GM21576 (cell line): ENCODE results near the gene MUC22.
"Not testable (repeated sequence)": the region's sequence is repeated elsewhere in the genome, so short reads cannot be mapped to it uniquely, and the experiment has no call there.

Experiments used
- ATAC-seq: cut with Tn5 transposase; IDR thresholded peaks from one replicate; pipeline ENCODE4 v1.9.1; 2021; ENCODE audit warnings: mild to moderate bottlenecking, moderate library complexity; ENCODE audit not compliant: unreplicated experiment

MUC22 gene

GRCh38 chr6:30997301-30997700 is 13.0 kb upstream of the MUC22 start:
- ATAC-seq = no peak

GRCh38 chr6:30998785-30999184 is 11.5 kb upstream of the MUC22 start:
- no peak for ATAC-seq

- ATAC-seq = not testable (repeated sequence)
Observed at GRCh38 chr6:31000067-31000860, 10.0 kb upstream of the MUC22 start.

- no peak for ATAC-seq
Observed at GRCh38 chr6:31001281-31001888, 8.9 kb upstream of the MUC22 start.

GRCh38 chr6:31002471-31002870 is 7.8 kb upstream of the MUC22 start:
- no peak for ATAC-seq

- no peak for ATAC-seq
Observed at GRCh38 chr6:31004794-31005193, 5.5 kb upstream of the MUC22 start.

GRCh38 chr6:31005249-31006020 is 4.8 kb upstream of the MUC22 start:
- no peak for ATAC-seq

GRCh38 chr6:31007694-31008093 is 2.6 kb upstream of the MUC22 start:
- no peak for ATAC-seq

GRCh38 chr6:31008165-31008564 is 2.1 kb upstream of the MUC22 start:
- ATAC-seq = no peak

GRCh38 chr6:31009731-31010130 is 543 bp upstream of the MUC22 start:
- ATAC-seq = no peak

GRCh38 chr6:31011153-31011552 is 879 bp downstream of the MUC22 start:
- ATAC-seq = no peak

GRCh38 chr6:31016659-31017299 is 6.5 kb downstream of the MUC22 start:
- ATAC-seq = no peak

- not testable (repeated sequence) for ATAC-seq
Observed at GRCh38 chr6:31017436-31017835, 7.2 kb downstream of the MUC22 start.

GRCh38 chr6:31020057-31020456 is 9.8 kb downstream of the MUC22 start:
- ATAC-seq = no peak

GRCh38 chr6:31020631-31021255 is 10.5 kb downstream of the MUC22 start:
- not testable (repeated sequence) for ATAC-seq

- not testable (repeated sequence) for ATAC-seq
Observed at GRCh38 chr6:31021705-31022531, 11.6 kb downstream of the MUC22 start.

- no peak for ATAC-seq
Observed at GRCh38 chr6:31025595-31025994, 15.3 kb downstream of the MUC22 start.

GRCh38 chr6:31031095-31031494 is 20.8 kb downstream of the MUC22 start:
- no peak for ATAC-seq

- ATAC-seq = no peak
Observed at GRCh38 chr6:31033075-31033474, 22.8 kb downstream of the MUC22 start.
